A673 (cell line): ENCODE results near the gene EDEM2. TPM values are rescaled to one million over a fixed set of nuclear protein-coding genes. Genes with fewer than 3 reads are reported as not detected.

Source experiments
- BruUV-seq: library from RNA; stranded (reverse); fragments of 400-500 nt; replicated peaks from 2 replicates; lab custom pipeline; 2021; lab: Mats Ljungman, UMichigan
- CTCF ChIA-PET: fragments of 300-600 bp; sonication (Branson Sonifier 250); formaldehyde crosslinking; loops from one replicate; lab custom pipeline; 2022; ENCODE audit warnings: antibody characterized with exemption; lab: Charles Lee
- POLR2A ChIA-PET: fragments of 300-600 bp; sonication (Branson Sonifier 250); formaldehyde crosslinking; loops from one replicate; lab custom pipeline; 2022; ENCODE audit warnings: antibody characterized with exemption; ENCODE audit not compliant: low non-redundant PET; lab: Charles Lee
- DNase-seq: peaks from one replicate; pipeline ENCODE4 v3.0.0-alpha.2; 2015; ENCODE audit warnings: low spot score
- H3K27ac ChIP-seq: fragments of 200-600 bp; sonication (generic); 2 replicates; pipeline ENCODE4 v1.5.1; 2016; ENCODE audit warnings: mixed run types, low read depth, mild to moderate bottlenecking, mixed read lengths, antibody characterized with exemption, low read length; ENCODE audit not compliant: poor library complexity, severe bottlenecking
- H3K27me3 ChIP-seq: fragments of 200-600 bp; sonication (generic); replicated peaks from 2 replicates; pipeline ENCODE4 v1.6.1; 2017; ENCODE audit warnings: mixed run types, low read depth, mild to moderate bottlenecking, mixed read lengths, antibody characterized with exemption, low read length; ENCODE audit not compliant: insufficient read depth, poor library complexity
- H3K36me3 ChIP-seq: fragments of 200-600 bp; sonication (generic); 2 replicates; pipeline ENCODE4 v1.6.1; 2016; ENCODE audit warnings: mixed run types, mild to moderate bottlenecking, mixed read lengths, antibody characterized with exemption, low read length; ENCODE audit not compliant: insufficient read depth, poor library complexity, severe bottlenecking
- H3K4me1 ChIP-seq: fragments of 200-600 bp; sonication (generic); 2 replicates; pipeline ENCODE4 v1.6.1; 2017; ENCODE audit warnings: mixed run types, mild to moderate bottlenecking, mixed read lengths, antibody characterized with exemption, low read length; ENCODE audit not compliant: insufficient read depth, poor library complexity, severe bottlenecking
- H3K4me3 ChIP-seq: fragments of 200-600 bp; sonication (generic); 2 replicates; pipeline ENCODE4 v1.5.1; 2016; ENCODE audit warnings: low read depth, mixed run types, mild to moderate bottlenecking, mixed read lengths, low read length; ENCODE audit not compliant: poor library complexity, severe bottlenecking
- H3K9me3 ChIP-seq: fragments of 200-600 bp; sonication (generic); 2 replicates; pipeline ENCODE4 v1.6.1; 2016; ENCODE audit warnings: mixed run types, low read depth, mild to moderate bottlenecking, mixed read lengths, antibody characterized with exemption, low read length; ENCODE audit not compliant: poor library complexity, severe bottlenecking
- CTCF ChIP-seq: fragments of 300-800, 200-600 bp; sonication (generic); conservative IDR thresholded peaks from 2 replicates; pipeline ENCODE4 v1.5.1; 2017; ENCODE audit warnings: low read depth, mild to moderate bottlenecking, antibody characterized with exemption, low read length, moderate library complexity, mixed read lengths
- EZH2 ChIP-seq: fragments of 200-600 bp; sonication (generic); IDR thresholded peaks from 2 replicates; pipeline ENCODE4 v1.6.1; 2017; ENCODE audit warnings: borderline replicate concordance, low read depth, mild to moderate bottlenecking, mixed read lengths, antibody characterized with exemption, low read length; ENCODE audit not compliant: poor library complexity, severe bottlenecking
- intact Hi-C: fragments of 100-400 bp; cut with micrococcal nuclease; formaldehyde crosslinking; loops from one replicate; pipeline ENCODE4 v1.10.0; 2022; ENCODE audit not compliant: unreplicated experiment
- total RNA-seq: library from RNA; stranded (reverse); gene quantifications from 2 replicates; pipeline ENCODE4 v1.2.3, GENCODE V29; 2021

The EDEM2 gene
- total RNA-seq, 1 experiment from 2014 or later: 13.6 TPM

- H3K36me3 ChIP-seq: no peaks in the 10 kb centered on the region
- no peaks in the 10 kb centered on the region for H3K9me3 ChIP-seq
- no TSS peak for BruUV-seq
- H3K4me1 ChIP-seq: no peaks in the 10 kb centered on the region
- no peak for DNase-seq
- H3K4me3 ChIP-seq: no peak overlapping the region
- no peaks in the 10 kb centered on the region for H3K27me3 ChIP-seq
- CTCF ChIA-PET: interaction anchor here (0.5 kb wide), 1 partner anchor 145 kb away, joined by 14 read pairs; no protein-coding TSS in a partner anchor
- intact Hi-C loops: no loop called here
- POLR2A ChIA-PET: no interaction called here
- no peak overlapping the region for H3K27ac ChIP-seq
- TF ChIP-seq EZH2 (no peak), CTCF (no peak)
Measured at GRCh38 chr20:35120012-35120701, 27.0 kb downstream of the EDEM2 start.

GRCh38 chr20:35117629-35118028, 29.5 kb downstream of the EDEM2 start:
- Histone ChIP-seq H3K27me3 (no peaks in the 10 kb centered on the region), H3K4me3 (no peak overlapping the region), H3K9me3 (no peaks in the 10 kb centered on the region), H3K4me1 (no peaks in the 10 kb centered on the region), H3K36me3 (no peaks in the 10 kb centered on the region), H3K27ac (no peak overlapping the region)
- POLR2A ChIA-PET: no interaction called here
- CTCF ChIA-PET: no interaction called here
- intact Hi-C loops: no loop called here
- no TSS peak for BruUV-seq
- DNase-seq: no peak
- TF ChIP-seq CTCF (no peak), EZH2 (no peak)

- H3K27ac ChIP-seq: no peak overlapping the region
- no peaks in the 10 kb centered on the region for H3K36me3 ChIP-seq
- H3K27me3 ChIP-seq: no peaks in the 10 kb centered on the region
- ChIA-PET CTCF (no interaction called here), POLR2A (no interaction called here)
- H3K4me3 ChIP-seq: no peak overlapping the region
- intact Hi-C loops: no loop called here
- no TSS peak for BruUV-seq
- H3K4me1 ChIP-seq: no peaks in the 10 kb centered on the region
- DNase-seq: no peak
- no peak for TF ChIP-seq EZH2
- TF ChIP-seq CTCF: no peak
- H3K9me3 ChIP-seq: no peaks in the 10 kb centered on the region
Measured at GRCh38 chr20:35117196-35117595, 29.9 kb downstream of the EDEM2 start.
